Mucosa of rectum (tissue), 2 donors: ENCODE measurements around the gene HADH.
"Not testable (repeated sequence)": the region's sequence is repeated elsewhere in the genome, so short reads cannot be mapped to it uniquely, and the experiment has no call there.

Source experiments
- H3K27ac ChIP-seq, 2 donors: one replicate each; pipeline ENCODE4 v1.7.0; 2013; ENCODE audit warnings: inconsistent platforms in 2 of 2, low read depth in 2 of 2, low read length in 2 of 2
- H3K27me3 ChIP-seq, 2 donors: one replicate each; pipeline ENCODE4 v1.7.0; 2013; ENCODE audit warnings: low read length in 2 of 2; ENCODE audit not compliant: control insufficient read depth in 2 of 2, insufficient read depth in 2 of 2
- H3K36me3 ChIP-seq, 2 donors: one replicate each; pipeline ENCODE4 v1.7.0; 2013; ENCODE audit warnings: low read length in 2 of 2; ENCODE audit not compliant: control insufficient read depth in 2 of 2, insufficient read depth in 2 of 2
- H3K4me1 ChIP-seq, 2 donors: one replicate each; pipeline ENCODE4 v1.7.0; 2013; ENCODE audit warnings: low read length in 2 of 2, mild to moderate bottlenecking in 1 of 2; ENCODE audit not compliant: control insufficient read depth in 2 of 2, insufficient read depth in 2 of 2
- H3K4me3 ChIP-seq, 2 donors: one replicate each; pipeline ENCODE4 v1.7.0; 2013; ENCODE audit warnings: low read length in 2 of 2
- H3K9ac ChIP-seq, 2 donors: one replicate each; pipeline ENCODE4 v1.7.0; 2013; ENCODE audit warnings: low read length in 2 of 2, low read depth in 1 of 2, mild to moderate bottlenecking in 1 of 2
- H3K9me3 ChIP-seq, 2 donors: one replicate each; pipeline ENCODE4 v1.7.0; 2013; ENCODE audit warnings: low read length in 2 of 2; ENCODE audit not compliant: control insufficient read depth in 2 of 2
- donor health status: healthy.
- donor health status: Normal muscosa, but diverticular disease.

The HADH gene

GRCh38 chr4:108007984-108008383, 18.3 kb downstream of the HADH start:
- no peaks in the 10 kb centered on the region for H3K9me3 ChIP-seq

GRCh38 chr4:108008721-108009120, 19.0 kb downstream of the HADH start:
- Histone ChIP-seq H3K9ac (no peak overlapping the region), H3K36me3 (peaks cover 4 to 6% of the 10 kb centered on the region in 2 donors), H3K4me3 (no peak overlapping the region), H3K27ac (no peak overlapping the region), H3K27me3 (no peaks in the 10 kb centered on the region), H3K9me3 (no peaks in the 10 kb centered on the region), H3K4me1 (no peaks in the 10 kb centered on the region)

More at GRCh38 chr4:108007984-108008383, 18.3 kb downstream of the HADH start:
- Histone ChIP-seq H3K4me1 (no peaks in the 10 kb centered on the region), H3K9ac (no peak overlapping the region), H3K36me3 (peaks cover 4 to 6% of the 10 kb centered on the region in 2 donors), H3K4me3 (no peak overlapping the region), H3K27me3 (no peaks in the 10 kb centered on the region), H3K27ac (no peak overlapping the region)

GRCh38 chr4:108010167-108010566, 20.5 kb downstream of the HADH start:
- Histone ChIP-seq H3K27ac (no peak overlapping the region), H3K27me3 (no peaks in the 10 kb centered on the region), H3K4me1 (no peaks in the 10 kb centered on the region), H3K4me3 (no peak overlapping the region), H3K9ac (no peak overlapping the region), H3K9me3 (no peaks in the 10 kb centered on the region), H3K36me3 (peaks cover 6 to 13% of the 10 kb centered on the region in 2 donors)

- not testable (repeated sequence) for H3K27ac ChIP-seq, H3K9me3 ChIP-seq, H3K4me3 ChIP-seq, H3K9ac ChIP-seq, H3K4me1 ChIP-seq, H3K27me3 ChIP-seq
- H3K36me3 ChIP-seq: peaks cover 23 to 25% of the 10 kb centered on the region in 2 donors
Measured at GRCh38 chr4:108012382-108012781, 22.7 kb downstream of the HADH start.

- H3K27ac ChIP-seq: no peak overlapping the region
- no peaks in the 10 kb centered on the region for H3K4me1 ChIP-seq
- no peaks in the 10 kb centered on the region for H3K9me3 ChIP-seq
- H3K27me3 ChIP-seq: no peaks in the 10 kb centered on the region
- no peak overlapping the region for H3K4me3 ChIP-seq
- H3K36me3 ChIP-seq: peaks cover 23 to 25% of the 10 kb centered on the region in 2 donors
- no peak overlapping the region for H3K9ac ChIP-seq
Measured at GRCh38 chr4:108013327-108013726, 23.6 kb downstream of the HADH start.

GRCh38 chr4:108013955-108014354, 24.3 kb downstream of the HADH start:
- no peak overlapping the region for H3K9ac ChIP-seq

GRCh38 chr4:108018040-108018883, 28.6 kb downstream of the HADH start:
- peaks cover 35 to 47% of the 10 kb centered on the region in 2 donors for H3K36me3 ChIP-seq
- H3K4me3 ChIP-seq: no peak overlapping the region
- no peaks in the 10 kb centered on the region for H3K27me3 ChIP-seq
- no peaks in the 10 kb centered on the region for H3K4me1 ChIP-seq
- H3K9me3 ChIP-seq: no peaks in the 10 kb centered on the region
- H3K27ac ChIP-seq: no peak overlapping the region
- H3K9ac ChIP-seq: no peak overlapping the region

More at GRCh38 chr4:108013955-108014354, 24.3 kb downstream of the HADH start:
- Histone ChIP-seq H3K9me3 (no peaks in the 10 kb centered on the region), H3K27me3 (no peaks in the 10 kb centered on the region), H3K27ac (no peak overlapping the region), H3K4me3 (no peak overlapping the region), H3K36me3 (peaks cover 23 to 25% of the 10 kb centered on the region in 2 donors), H3K4me1 (no peaks in the 10 kb centered on the region)

- Histone ChIP-seq H3K27me3 (no peaks in the 10 kb centered on the region), H3K9ac (no peak overlapping the region), H3K36me3 (peaks cover 41 to 53% of the 10 kb centered on the region in 2 donors), H3K9me3 (no peaks in the 10 kb centered on the region), H3K4me1 (no peaks in the 10 kb centered on the region), H3K27ac (no peak overlapping the region), H3K4me3 (no peak overlapping the region)
Measured at GRCh38 chr4:108018884-108019187, 29.1 kb downstream of the HADH start.

GRCh38 chr4:108024085-108024877, 34.6 kb downstream of the HADH start:
- H3K9ac ChIP-seq: no peak overlapping the region
- H3K36me3 ChIP-seq: peaks cover 50 to 67% of the 10 kb centered on the region in 2 donors
- no peaks in the 10 kb centered on the region for H3K27me3 ChIP-seq
- H3K4me3 ChIP-seq: no peak overlapping the region
- no peaks in the 10 kb centered on the region for H3K9me3 ChIP-seq
- no peaks in the 10 kb centered on the region for H3K4me1 ChIP-seq
- no peak overlapping the region for H3K27ac ChIP-seq

GRCh38 chr4:108024878-108025165, 35.1 kb downstream of the HADH start:
- Histone ChIP-seq H3K36me3 (peaks cover 49 to 66% of the 10 kb centered on the region in 2 donors), H3K4me3 (no peak overlapping the region), H3K9ac (no peak overlapping the region), H3K4me1 (no peaks in the 10 kb centered on the region), H3K9me3 (no peaks in the 10 kb centered on the region), H3K27ac (no peak overlapping the region), H3K27me3 (no peaks in the 10 kb centered on the region)
